ENCODE data around the gene SLC22A31. TPM values are rescaled to one million over a fixed set of nuclear protein-coding genes. Genes with fewer than 3 reads are reported as not detected.

The SLC22A31 gene
- total RNA-seq, 1 donor from 2014 or later = not detected

DNA sequence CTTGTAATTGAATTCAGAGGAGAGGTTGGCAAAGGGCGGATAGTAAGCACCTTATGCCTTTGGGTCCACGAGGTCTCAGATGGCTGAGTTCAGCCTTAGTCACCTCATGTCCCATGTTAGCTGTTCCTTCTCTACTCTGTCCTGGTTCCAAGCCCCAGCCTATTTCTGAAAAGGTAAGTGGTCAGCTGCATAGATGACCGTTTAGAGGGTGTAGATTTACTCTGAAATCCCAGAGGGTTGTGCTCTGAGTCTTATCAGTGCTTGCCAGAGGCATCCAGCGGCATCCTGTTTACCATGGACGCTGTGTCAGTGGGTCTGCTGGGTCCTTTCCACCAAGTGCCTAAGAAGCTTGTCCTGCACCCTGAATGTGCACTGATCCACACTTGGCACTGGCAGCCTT, 19.0 kb upstream of the SLC22A31 start:
- ATAC-seq (ENCODE audit: poor library complexity) (no peak), DNase-seq (no peak)
- intact Hi-C loops (cut with DNase I) = loop anchor here (5.0 kb wide), 1 partner anchor 477 kb away; no protein-coding TSS in a partner anchor

GRCh38 chr16:89217388-89218191, 17.3 kb upstream of the SLC22A31 start, which contains the start of gene ZNF778:
TSS of gene ZNF778 (plus strand) at chr16:89217703. CDS start at chr16:89221128, 3,425 bp downstream.
- intact Hi-C loops (cut with DNase I) = loop anchor here (2.0 to 5.0 kb wide), 2 partner anchors 275 to 475 kb away; no protein-coding TSS in a partner anchor
- ATAC-seq (ENCODE audit: poor library complexity) = peak; percentile 98
- peak; percentile 92 for DNase-seq

DNA sequence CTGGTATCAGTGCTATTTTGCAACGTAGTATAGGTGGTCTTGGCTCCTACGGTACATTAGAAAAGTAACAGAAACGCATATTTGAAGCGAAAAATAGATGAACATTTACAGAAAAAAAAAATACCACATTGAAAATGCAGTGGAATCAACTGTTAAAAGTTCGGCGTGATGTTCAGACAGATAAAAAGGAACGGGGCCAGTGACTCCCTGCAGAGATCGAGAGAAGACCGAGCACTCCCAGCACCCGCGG, 16.7 kb upstream of the SLC22A31 start:
- DNase-seq (no peak), ATAC-seq (ENCODE audit: poor library complexity) (no peak)
- intact Hi-C loops (cut with DNase I) = loop anchor here (2.0 to 5.0 kb wide), 2 partner anchors 274 to 475 kb away; no protein-coding TSS in a partner anchor

DNA sequence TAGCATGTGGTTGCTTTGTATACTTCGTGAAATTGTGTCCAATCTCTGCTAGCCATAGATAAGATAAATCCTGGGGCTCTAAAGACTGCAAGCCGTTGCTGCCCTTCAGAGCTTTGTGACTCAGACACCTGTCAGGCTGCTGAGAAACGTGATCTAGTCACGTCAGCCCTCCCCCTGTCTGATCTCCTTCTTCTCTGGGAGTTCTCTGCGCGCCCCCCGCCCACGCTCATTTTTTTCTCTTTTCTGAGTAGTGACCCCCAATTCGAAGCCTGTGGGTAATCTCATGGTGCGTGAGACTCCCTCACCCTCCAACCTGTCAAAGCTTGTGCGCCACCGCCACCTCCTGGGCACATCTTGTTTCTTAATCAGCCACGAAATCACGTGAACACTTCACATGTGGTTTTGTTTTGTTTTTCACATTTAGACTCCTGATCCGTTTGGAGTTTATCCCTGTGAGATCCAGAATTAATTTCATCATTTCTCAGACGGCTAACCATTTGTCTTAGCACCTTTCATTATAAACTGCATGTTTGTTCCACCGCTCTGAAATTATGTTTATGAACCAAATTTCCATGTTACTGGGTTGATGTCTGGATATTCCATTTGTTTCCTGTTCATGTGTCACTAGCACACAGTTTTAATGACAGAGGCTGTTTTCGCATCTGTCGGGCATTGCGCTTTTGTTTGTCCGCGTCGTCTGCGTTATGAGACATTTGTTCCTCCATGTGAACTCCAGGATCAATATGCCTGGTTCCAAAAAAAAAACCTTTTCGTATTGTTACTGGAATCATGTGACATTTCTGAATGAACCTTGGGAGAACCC, 16.2 kb upstream of the SLC22A31 start:
- intact Hi-C loops (cut with DNase I) = loop anchor here (2.0 to 5.0 kb wide), 2 partner anchors 274 to 474 kb away; no protein-coding TSS in a partner anchor
- peak; percentile 85 for DNase-seq
- peak; percentile 88 for ATAC-seq (ENCODE audit: poor library complexity)

GRCh38 chr16:89210904-89211515, 10.7 kb upstream of the SLC22A31 start:
- no peak for ATAC-seq (ENCODE audit: poor library complexity)
- intact Hi-C loops (cut with DNase I) = no loop called here

DNA sequence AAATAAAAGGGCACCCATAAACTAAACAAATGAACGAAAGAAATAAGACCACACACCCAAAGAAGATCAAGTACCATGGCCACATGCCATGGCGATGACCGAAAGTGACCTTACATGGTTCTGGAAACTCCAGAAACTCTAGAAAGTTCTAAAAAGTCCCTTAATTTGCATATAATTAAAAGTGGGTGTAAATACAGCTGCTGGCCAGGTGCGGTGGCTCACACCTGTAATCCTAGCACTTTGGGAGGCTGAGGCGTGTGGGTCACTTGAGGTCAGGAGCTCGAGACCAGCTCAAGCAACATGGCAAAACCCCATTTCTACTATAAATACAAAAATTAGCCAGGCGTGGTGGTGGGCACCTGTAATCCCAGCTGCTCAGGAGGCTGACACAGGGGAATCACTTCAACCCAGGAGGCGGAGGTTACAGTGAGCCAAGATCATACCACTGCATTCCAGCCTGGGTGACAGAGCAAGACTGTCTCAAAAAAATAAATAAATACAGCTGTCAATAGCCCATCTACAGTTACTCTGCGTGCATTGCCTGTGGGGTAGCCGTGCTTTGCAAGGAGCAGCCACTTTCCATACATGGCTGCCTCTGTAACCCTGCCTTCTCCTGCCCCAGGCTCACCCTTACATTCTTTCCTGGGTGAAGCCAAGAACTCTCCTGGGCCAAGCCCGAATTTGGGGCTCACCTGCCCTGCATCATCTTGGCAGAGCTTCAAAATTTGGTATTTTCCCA, 10.0 kb upstream of the SLC22A31 start:
- no peak for DNase-seq
- intact Hi-C loops (cut with DNase I) = no loop called here

More at GRCh38 chr16:89210904-89211515, 10.7 kb upstream of the SLC22A31 start:
- no peak for DNase-seq

DNA sequence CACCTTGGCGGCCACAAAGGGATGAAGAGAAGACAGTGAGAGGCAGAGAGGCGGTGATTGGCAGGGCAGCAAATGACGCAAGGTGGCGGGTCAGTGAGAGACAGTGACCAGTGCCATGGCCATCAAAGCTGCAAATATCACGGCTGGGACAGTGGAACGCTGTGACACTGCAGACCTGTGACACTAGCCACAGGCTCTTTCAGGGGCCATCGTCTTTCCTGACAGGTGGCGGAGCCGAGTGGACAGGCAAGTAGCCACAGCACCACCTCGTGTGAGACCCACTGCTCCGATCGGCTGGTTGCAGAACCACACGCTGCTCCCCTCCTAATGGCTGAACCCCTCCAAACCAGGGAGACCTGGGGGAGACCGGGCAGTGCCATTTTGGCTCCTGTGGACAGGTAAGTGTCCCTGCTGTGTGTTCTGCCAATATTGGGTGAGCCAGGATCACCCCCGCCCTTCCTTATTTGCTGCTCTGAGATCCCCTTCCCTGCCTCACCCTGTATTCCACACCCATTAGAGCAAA, 9.2 kb upstream of the SLC22A31 start:
- intact Hi-C loops (cut with DNase I) = no loop called here
- no peak for DNase-seq
- no peak for ATAC-seq (ENCODE audit: poor library complexity)

More for the DNA sequence above, 10.0 kb upstream of the SLC22A31 start:
- no peak for ATAC-seq (ENCODE audit: poor library complexity)

- intact Hi-C loops (cut with DNase I) = no loop called here
- ATAC-seq (ENCODE audit: poor library complexity) (no peak), DNase-seq (no peak)
These were observed 7.7 kb upstream of the SLC22A31 start for GRCh38 chr16:89207993-89208392.

DNA sequence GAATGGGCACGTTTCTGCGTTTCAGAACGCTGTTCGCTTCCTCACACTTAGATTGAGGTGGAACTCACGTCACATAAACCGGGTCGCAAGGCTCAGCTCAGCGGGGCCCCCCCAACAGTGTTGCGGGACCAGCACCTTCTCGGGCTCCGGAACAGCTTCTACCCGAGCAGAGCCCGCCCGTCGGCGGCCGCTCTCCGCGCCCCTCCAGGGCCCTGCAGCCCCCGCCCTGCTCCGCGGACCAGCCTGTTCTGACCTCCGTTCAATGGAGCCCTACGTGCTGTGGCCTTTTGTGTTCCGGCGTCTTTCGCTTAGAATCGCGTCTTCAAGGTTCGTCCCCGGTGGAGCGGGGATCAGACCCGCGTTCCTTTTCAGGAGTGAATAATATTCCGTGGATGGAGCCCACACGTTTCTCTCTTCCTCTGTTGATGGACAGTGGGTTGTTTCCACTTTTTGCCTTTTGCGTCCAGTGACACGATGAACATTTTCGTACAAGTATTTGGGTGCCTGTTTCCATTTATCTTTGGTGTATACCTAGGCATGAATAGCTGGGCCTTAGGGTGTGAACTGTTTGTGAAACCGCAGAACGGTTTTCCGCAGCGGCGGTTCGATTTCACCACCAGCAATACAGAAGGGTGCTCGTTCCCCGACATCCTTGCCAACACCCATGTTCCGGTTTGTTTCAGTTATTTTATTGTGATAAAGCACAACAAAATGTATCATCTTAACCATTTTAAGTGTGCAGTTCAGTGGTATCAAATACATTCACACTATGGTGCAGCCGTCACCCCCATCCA, 2.3 kb upstream of the SLC22A31 start:
- ATAC-seq (ENCODE audit: poor library complexity) = no peak
- intact Hi-C loops (cut with DNase I) = no loop called here
- DNase-seq = peak; percentile 14

DNA sequence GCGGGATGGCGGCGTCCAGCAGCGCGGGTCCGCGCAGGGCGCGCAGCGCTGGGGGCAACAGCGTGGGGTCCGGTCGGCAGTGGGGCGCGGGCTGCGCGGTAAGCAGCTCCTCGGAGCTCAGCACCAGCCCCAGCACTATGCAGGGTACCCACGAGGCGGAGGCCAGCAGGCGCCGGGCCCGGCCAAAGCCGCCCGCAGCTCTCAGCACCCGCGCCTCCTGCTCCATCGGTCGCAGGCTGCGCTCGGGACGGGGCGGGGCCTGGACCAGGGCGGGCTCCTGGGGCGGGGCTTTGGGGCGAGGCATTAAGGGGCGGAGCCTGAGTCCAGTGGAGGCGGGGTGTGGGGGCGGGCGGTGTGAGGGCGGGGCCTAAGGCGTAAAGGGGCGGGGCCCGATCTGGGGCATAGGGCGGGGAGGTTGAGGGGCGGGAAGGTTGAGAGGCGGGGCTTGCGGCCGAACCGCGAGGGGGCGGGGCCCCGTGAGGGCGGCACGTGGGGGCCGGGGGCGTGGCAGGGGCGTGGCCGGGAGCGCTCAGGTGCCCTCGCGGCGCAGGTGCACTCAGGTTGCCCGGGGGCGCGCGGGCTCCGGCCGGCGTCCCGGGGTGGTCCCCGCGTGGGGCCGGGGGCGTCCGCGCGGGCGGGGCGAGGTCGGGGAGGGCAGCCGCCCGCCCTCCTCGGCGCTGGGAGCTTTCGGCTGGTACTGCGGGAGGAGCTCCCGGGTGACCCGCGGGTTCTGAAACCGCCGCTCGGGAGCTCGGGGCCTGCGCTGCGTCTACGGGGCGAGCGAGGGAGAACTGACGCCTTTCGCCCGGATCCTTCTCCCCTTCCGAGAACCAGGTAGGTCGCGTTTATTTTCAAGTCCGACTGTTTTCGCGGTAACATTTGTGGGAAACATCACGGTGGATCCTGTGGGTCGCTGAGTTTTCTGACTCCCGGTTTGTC, 1.4 kb upstream of the SLC22A31 start:
- peak; percentile 70 for DNase-seq
- peak; percentile 91 for ATAC-seq (ENCODE audit: poor library complexity)
- intact Hi-C loops (cut with DNase I) = no loop called here

DNA sequence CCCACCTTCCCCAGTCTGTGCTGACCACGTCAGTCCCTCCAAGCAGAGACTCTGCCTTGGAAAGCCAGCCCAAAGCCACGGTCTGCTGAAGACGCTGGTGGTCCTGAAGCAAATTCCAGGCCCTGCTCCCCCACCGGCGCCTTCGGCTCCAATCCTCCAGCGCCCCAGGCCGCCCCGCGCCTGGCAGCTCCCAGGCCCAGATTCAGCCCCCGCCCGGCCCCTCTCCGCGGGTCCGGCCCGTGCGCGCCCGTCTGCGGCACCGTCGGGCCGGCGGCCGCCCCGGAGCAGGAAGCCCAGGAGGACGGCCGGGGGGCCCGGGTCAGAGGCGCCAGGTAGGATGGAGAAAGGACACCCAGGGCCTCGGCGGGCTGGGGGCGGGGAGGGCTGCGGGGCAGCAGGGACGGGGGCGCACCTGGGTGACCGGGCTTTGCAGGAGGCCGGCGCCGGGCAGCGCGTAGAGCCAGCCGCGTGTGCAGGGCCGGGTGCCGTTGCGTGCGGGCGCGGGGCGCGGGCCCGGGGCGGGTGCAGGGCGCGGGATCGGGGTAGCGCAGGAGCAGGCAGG, 594 bp upstream of the SLC22A31 start:
- intact Hi-C loops (cut with DNase I) = no loop called here
- DNase-seq (peak; percentile 40), ATAC-seq (ENCODE audit: poor library complexity) (no peak)

GRCh38 chr16:89199241-89200123, 855 bp downstream of the SLC22A31 start:
- intact Hi-C loops (cut with DNase I) = no loop called here
- DNase-seq = peak; percentile 33
- no peak for ATAC-seq (ENCODE audit: poor library complexity)

- intact Hi-C loops (cut with DNase I) = no loop called here
- ATAC-seq (ENCODE audit: poor library complexity) (no peak), DNase-seq (peak; percentile 27)
These were observed 1.7 kb downstream of the SLC22A31 start for GRCh38 chr16:89198417-89199240.

DNA sequence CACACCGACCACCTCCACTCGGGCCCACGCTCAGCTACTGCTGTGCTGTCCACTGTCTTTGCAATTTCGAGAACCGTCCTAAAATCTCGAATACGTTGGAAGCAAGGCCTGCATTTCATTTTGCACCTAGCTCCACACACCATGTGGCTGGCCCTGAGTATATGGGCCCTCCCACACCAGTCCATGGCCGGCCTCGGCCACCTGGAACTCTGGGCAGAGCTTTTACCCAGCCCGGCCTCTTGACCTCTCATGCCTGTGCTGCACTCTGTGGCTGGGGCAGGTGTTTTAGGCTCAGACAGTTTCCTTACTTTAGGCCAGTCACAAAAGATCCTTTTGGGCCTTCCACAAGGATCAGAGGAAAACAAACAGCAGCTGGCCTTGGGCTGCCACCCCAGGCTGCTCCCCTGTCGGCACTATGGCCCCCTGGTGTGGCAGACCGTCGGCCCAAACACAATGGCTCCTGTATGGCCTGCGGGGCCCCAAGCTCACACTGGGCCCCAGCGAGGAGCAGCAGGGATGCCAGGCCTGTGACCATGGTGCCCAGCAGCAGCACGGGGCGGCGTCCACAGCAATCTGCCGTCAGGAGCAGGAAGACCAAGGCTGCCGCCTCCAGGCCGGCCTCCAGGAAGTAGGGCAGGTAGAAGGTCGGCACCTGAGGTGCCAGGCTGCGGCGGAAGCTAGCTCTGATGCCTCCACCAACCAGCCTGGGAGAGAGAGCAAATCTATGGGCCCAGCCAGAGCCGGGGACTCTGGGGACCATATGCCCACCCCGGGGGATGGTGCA, 2.5 kb downstream of the SLC22A31 start:
- ATAC-seq (ENCODE audit: poor library complexity) = no peak

More for the DNA sequence above, 2.5 kb downstream of the SLC22A31 start:
- DNase-seq = peak; percentile 32
- intact Hi-C loops (cut with DNase I) = no loop called here
